Adipose tissue (tissue), 3 donors: ENCODE results near the gene CTNNA2. TPM values are rescaled to one million over a fixed set of nuclear protein-coding genes. Genes with fewer than 3 reads are reported as not detected.

ENCODE experiments used
- H3K27ac ChIP-seq: one replicate; pipeline ENCODE4 v1.5.1; 2013; ENCODE audit warnings: low read depth, low read length
- WGBS, 3 donors: extraction: QIAGEN DNeasy Blood & Tissue Kit; methylation state at CpG; one replicate each; pipeline ENCODE4 v1.1.7; 2013; 5-methylcytosine and 5-hydroxymethylcytosine counted together
- polyA plus RNA-seq, 3 donors: library from polyadenylated mRNA; stranded (reverse); fragments of 200-250 nt; gene quantifications; one replicate each; pipeline ENCODE4 v1.2.3, GENCODE V29; 2013
- donor health status: healthy with polysubstance abuse.
- donor health status: Bipolar disorder and iron deficiency.
- donor health status: healthy.

CTNNA2 gene
- polyA plus RNA-seq, 3 donors = 0.07 to 0.47 TPM; not detected in 1

GRCh38 chr2:80323610-80324009, 810.8 kb downstream of the CTNNA2 start:
- WGBS, 3 donors = 43 to 50% (median 47%) methylated on average over 1 of the region's 1 CpG
- no peak overlapping the region for H3K27ac ChIP-seq

DNA sequence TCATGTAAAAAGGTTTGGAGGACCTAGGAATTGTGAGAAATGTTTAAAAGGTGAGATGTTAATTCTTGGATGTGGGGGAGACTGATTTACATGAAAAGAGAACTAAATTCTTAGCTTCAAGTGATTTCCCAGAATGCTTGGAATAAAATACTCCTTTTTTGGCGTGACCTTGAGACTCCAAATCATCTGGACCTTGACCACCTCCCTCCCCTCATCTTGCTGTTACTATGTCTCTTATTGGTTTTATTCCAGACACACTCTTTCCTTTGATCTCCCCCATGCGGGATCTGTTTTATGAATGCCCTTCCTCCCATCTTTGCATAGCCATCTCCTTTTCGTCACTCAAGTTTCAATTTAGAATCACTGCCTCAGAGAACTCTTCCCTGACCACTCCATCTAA, 811.7 kb downstream of the CTNNA2 start:
- no peak overlapping the region for H3K27ac ChIP-seq
- 61 to 75% (median 67%) methylated on average over 3 of the region's 3 CpGs for WGBS, 3 donors

DNA sequence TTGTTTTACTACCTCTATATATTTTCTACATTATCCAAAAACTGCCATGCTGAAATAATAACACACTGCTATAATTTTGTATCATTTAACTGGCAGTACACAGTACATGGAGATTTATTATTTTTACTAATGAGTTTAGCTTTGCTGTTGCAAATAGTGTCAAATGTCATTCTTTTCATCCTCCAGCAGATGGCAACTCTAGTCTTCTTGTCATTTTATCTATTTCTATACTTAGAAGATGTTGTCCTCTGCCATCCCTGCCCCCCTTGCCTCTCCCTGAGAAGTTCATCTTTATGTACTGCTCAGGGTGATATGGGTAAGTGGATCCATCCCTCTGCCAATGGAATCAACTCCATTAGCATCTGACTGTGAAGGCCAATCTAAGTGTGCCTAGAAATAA, 813.4 kb downstream of the CTNNA2 start:
- no peak overlapping the region for H3K27ac ChIP-seq

DNA sequence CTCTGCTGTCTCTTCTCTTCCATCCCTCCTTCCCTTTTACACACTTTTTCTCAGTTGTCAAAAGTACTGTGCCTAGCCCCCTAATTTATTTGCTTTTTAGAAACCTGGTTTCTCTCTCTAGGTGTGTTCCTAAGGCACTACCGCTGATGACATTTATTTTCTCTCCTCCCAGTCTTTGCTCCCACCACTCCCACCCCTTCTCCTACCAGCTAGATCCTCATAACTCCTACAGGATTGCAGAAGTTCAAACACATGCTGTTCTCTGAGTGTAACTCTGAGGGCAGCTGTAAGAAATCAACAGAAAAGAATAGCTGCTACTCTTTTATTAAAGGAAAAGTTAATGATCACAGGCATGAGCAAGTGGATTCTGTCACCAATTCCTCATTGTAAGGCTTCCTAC, 814.0 kb downstream of the CTNNA2 start:
- H3K27ac ChIP-seq = no peak overlapping the region
- 33 to 61% (median 59%) methylated on average over 1 of the region's 1 CpG for WGBS, 3 donors

- no peak overlapping the region for H3K27ac ChIP-seq
- WGBS, 3 donors = 29 to 58% (median 50%) methylated on average over 1 of the region's 1 CpG
These were observed 815.3 kb downstream of the CTNNA2 start for GRCh38 chr2:80328159-80328571.

DNA sequence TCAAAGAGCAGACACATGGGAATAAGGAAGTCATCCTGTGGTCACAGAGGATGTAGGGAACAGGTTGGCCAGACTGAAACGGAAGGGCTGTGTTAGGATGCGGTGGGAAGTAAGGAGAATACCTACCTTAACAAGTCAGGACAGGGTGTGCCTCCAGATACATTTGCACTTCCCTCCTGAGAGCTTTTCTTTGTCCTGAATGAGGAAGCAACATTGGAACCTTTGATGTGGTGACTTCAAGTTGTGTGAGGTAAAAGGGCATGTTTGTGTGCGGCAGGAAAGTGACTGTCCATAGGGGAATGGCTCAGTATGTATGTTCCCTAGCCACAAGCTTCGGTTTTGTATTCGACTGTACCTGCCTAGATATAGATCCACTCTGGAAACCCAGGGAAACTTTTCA, 816.6 kb downstream of the CTNNA2 start:
- no peak overlapping the region for H3K27ac ChIP-seq
- WGBS, 3 donors = 71 to 84% (median 76%) methylated on average over 5 of the region's 5 CpGs

DNA sequence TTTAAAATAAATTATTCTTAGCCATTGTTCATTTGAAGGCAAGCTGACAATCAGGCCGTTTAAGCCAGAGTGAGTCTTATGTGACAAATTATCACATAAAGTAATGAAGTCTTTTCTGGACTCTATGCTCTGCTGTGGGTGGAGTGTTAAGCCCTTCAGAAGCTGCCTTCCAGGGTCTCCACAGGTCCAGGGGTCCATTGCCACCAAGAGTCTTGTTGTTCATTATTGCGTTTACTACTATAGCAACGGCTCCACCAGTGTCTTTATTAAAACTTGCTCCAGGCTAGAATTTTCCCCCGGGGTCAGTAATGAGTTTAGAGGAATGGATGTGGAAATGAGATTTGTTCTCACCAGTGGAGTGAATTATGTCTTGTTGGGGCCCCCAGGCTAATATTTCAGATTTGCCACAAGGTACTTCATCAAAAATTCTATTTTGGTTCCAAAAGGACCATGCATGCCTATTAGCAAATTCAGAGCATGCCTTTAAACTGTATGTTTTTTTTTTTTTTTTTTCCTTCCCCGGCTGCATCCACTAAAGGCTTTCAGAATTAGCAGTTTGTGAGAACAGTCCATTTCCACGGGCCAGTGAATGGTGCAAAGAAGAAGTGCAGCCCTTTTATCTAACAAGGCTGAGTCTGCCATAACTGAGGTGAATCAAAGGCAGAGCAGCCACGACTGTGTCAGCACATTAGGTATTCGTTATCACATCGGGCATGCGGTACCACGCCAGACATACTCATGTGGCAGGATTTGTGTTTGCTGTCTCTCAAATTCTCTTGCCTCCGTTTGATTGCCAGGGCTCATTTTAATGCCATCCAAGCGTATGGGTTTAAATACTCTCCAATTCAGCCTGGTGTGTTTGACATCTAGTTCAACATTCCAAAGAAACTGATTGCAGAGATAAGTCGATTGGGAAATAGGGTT, 817.9 kb downstream of the CTNNA2 start:
- WGBS, 3 donors = 61 to 84% (median 83%) methylated on average over 14 of the region's 14 CpGs
- H3K27ac ChIP-seq = no peak overlapping the region

DNA sequence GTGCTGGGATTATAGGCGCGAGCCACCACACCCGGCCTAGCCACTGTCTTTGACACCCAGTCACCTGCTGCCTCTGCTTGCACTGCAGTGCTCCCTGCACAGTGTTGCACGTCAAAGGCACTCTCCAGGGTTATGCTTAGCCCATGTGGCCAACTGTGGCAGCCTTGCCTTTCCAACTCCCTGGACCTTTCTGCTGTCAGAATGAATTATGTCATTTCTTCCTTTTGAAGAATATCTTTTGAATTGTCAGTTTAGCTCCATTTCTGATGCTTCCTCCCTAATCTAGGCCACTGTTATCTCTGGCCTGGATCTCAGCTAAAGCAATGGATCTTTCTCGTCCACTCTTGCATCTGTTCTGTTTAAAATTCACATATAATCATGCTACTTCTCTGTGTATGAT, 821.0 kb downstream of the CTNNA2 start:
- WGBS, 3 donors = 80 to 91% (median 87%) methylated on average over 5 of the region's 5 CpGs
- H3K27ac ChIP-seq = no peak overlapping the region

DNA sequence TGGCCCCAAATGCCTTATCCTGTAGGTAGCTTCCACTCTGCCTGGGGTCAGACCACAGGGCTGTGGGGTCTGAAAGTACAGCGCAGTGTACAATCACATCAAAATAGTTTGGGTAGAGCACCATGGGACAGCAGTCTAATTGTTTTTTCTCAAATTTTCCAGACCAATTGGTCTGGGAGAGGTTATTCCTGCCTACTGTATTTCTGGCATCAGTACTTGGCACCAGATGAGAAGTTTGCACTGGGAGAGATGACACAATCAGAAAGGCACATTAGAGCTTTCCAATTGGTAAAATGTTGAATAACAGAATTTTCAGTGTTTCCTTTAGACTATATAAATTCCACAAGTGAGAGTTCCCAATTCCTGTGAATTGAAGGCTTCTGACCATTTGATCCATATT, 822.6 kb downstream of the CTNNA2 start:
- no peak overlapping the region for H3K27ac ChIP-seq
- WGBS, 3 donors = 85 to 90% (median 88%) methylated on average over 1 of the region's 1 CpG

DNA sequence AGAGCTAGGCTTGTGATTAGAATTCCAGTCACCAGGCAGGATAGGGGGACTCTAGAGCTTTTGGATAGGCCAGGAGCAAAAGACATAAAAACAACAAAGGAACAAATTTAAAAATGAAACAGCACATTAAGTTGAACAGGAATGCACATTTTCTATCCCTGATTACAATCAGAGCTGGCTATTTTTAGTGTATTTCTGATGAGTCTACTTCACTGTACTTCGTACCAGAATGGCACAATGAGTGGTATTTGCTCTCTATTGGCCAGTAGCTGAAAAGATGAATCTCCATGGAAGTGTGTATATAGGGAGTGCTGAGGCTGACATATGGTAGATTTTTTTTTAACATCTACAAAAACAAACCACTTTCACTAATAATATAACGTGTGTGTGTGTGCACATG, 825.9 kb downstream of the CTNNA2 start:
- WGBS, 3 donors = 49 to 73% (median 70%) methylated on average over 2 of the region's 2 CpGs

GRCh38 chr2:80340022-80340421, 827.2 kb downstream of the CTNNA2 start:
- H3K27ac ChIP-seq = no peak overlapping the region
- WGBS, 3 donors = 72 to 87% (median 84%) methylated on average over 3 of the region's 3 CpGs

More for the DNA sequence above, 825.9 kb downstream of the CTNNA2 start:
- no peak overlapping the region for H3K27ac ChIP-seq

DNA sequence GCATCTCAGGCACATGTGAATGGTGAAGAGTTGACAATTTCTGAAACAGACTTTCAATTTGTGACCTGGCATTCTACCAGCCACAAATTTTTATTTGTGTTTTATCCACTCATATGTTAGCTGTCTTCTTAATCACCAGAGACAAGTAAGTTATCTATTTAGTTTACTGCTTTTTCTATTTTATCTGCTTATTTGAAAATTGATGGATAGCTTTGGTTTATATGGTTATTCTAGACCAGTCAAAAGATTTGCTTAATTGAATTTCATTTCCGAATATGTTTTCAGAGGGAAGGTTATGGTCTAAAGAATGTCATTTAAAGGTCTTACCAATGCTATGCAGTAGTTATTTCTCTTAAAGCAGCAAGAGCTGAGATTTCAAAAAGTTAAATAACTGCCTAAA, 835.2 kb downstream of the CTNNA2 start:
- 82 to 86% (median 85%) methylated on average over 1 of the region's 1 CpG for WGBS, 3 donors
- no peak overlapping the region for H3K27ac ChIP-seq

GRCh38 chr2:80348953-80349352, 836.1 kb downstream of the CTNNA2 start:
- no peak overlapping the region for H3K27ac ChIP-seq

- H3K27ac ChIP-seq = no peak overlapping the region
- WGBS, 3 donors = 78 to 92% (median 89%) methylated on average over 3 of the region's 3 CpGs
These were observed 838.4 kb downstream of the CTNNA2 start for GRCh38 chr2:80351231-80351630.

GRCh38 chr2:80354858-80355257, 842.0 kb downstream of the CTNNA2 start:
- WGBS, 3 donors = 87 to 91% (median 88%) methylated on average over 1 of the region's 1 CpG
- H3K27ac ChIP-seq = no peak overlapping the region

DNA sequence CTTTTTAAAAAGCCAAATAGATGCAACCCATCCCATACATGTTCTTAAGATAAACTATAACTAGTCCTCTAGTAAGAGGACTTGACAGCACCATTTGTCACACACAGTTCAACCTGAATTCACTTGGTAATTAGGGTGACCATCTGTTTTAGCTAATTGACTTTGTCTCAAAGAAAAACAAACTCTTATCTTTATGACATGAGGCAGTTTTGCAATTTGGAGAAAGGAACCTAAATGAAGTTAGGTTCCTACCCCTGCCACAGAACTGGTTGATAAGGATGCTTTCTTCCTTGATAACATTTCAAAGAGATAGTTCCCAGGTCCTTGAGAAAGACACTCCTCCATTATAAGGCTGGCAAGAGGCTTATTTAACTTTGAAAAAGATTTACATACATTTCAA, 849.1 kb downstream of the CTNNA2 start:
- H3K27ac ChIP-seq = no peak overlapping the region

DNA sequence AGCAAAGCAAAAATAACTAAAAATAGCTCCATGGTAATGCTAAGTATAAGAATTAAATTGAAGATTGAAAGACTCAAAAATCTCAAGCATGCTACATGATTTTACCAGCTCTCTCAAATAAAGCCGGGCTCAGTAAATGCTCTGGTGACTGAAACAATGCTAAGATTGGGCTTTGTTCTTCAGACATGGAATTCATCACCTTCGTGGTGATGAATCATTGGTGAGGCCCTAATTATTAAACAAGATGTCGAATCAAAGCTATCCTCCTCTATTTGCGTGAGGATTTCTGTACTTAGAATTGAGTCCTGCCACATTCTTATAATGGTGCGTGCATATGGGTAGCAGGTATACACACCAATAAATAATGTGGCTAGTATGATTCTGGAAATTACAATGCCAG, 850.5 kb downstream of the CTNNA2 start:
- 51 to 68% (median 61%) methylated on average over 5 of the region's 5 CpGs for WGBS, 3 donors
- H3K27ac ChIP-seq = no peak overlapping the region

DNA sequence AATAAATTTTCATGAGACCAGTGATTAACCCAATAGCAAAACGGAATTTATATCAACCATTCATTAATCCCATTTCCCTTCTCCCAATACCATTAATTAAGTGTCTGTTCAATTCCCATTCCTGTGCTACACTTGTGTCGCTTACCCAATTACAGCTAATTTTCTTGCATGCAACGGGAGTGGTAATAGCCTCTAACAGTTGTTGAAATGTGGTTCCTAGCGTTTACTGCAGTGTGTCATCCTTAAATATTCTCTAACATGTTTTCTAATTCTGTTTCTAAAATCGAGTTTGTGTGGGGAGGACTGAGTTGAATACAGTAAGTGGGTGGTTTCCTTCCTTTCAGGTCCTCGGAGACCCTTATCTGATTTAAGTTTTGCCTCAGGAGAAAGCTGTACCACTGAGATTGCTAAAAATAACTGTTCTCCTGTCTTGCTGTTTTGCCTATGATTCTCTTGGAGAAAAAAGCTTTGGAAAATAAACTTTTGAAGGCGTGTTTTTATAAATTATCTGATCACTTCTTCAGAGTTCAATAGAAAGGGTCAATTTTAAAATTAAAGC, 851.0 kb downstream of the CTNNA2 start:
- WGBS, 3 donors = 17 to 23% (median 17%) methylated on average over 7 of the region's 7 CpGs

GRCh38 chr2:80364524-80365212, 851.8 kb downstream of the CTNNA2 start:
- no peak overlapping the region for H3K27ac ChIP-seq
- 48 to 79% (median 78%) methylated on average over 6 of the region's 6 CpGs for WGBS, 3 donors

More for the DNA sequence above, 851.0 kb downstream of the CTNNA2 start:
- no peak overlapping the region for H3K27ac ChIP-seq
